GM12878 (cell line): ENCODE data around the gene IRF1. TPM values are rescaled to one million over a fixed set of nuclear protein-coding genes. Genes with fewer than 3 reads are reported as not detected.

ENCODE experiments used
- ATAC-seq: fragments of 200-7000 bp; cut with Tn5 transposase; 3 replicates; pipeline ENCODE4 v1.9.1; 2020; ENCODE audit warnings: mild to moderate bottlenecking, moderate library complexity
- BruUV-seq: library from RNA; stranded (reverse); fragments of 400-500 nt; replicated peaks from 2 replicates; lab custom pipeline; 2021; lab: Mats Ljungman, UMichigan
- CTCF ChIA-PET: fragments of 300-600 bp; sonication (Branson Sonifier 250); formaldehyde crosslinking; extraction: SDS; loops from one replicate; lab custom pipeline; 2021; ENCODE audit warnings: inconsistent platforms; lab: Yijun Ruan, JAX
- POLR2A ChIA-PET: fragments of 350-600 bp; formaldehyde crosslinking; extraction: SDS; loops from one replicate; lab custom pipeline; 2021; ENCODE audit warnings: inconsistent platforms; lab: Charles Lee
- RAD21 ChIA-PET: fragments of 300-600 bp; sonication (Branson Sonifier 250); formaldehyde crosslinking; loops from one replicate; lab custom pipeline; 2023; ENCODE audit warnings: antibody characterized with exemption; ENCODE audit not compliant: unreplicated experiment; lab: Charles Lee
- SMC1A ChIA-PET: fragments of 300-600 bp; sonication (Branson Sonifier 250); formaldehyde crosslinking; loops from one replicate; lab custom pipeline; 2023; ENCODE audit not compliant: unreplicated experiment, uncharacterized antibody; lab: Charles Lee
- DNase-seq: peaks from one replicate; pipeline ENCODE4 v3.0.0-alpha.2; 2011; ENCODE audit warnings: low read depth, low spot score
- FAIRE-seq: peaks from 3 replicates; lab custom pipeline; 2011; peaks lifted over from hg19 to GRCh38; lab: Jason Lieb, UNC
- H2AFZ ChIP-seq: 2 replicates; pipeline ENCODE4 v1.6.0; 2011; ENCODE audit warnings: low read depth, low read length, control low read depth; ENCODE audit not compliant: control insufficient read depth
- H3K27ac ChIP-seq: 2 replicates; pipeline ENCODE4 v1.5.1; 2011; ENCODE audit warnings: control low read depth; ENCODE audit not compliant: control insufficient read depth, insufficient read depth
- H3K27me3 ChIP-seq, 2 experiments: replicated peaks in 1 of 2; 2 replicates each; pipeline versions ENCODE4 v1.6.0 to v1.6.1; 2011; ENCODE audit warnings: low read length in 1 of 2; ENCODE audit not compliant: control insufficient read depth in 2 of 2, insufficient read depth in 2 of 2
- H3K36me3 ChIP-seq, 2 experiments: 2 replicates each; pipeline ENCODE4 v1.5.1; 2011; ENCODE audit warnings: low read length in 1 of 2; ENCODE audit not compliant: control insufficient read depth in 2 of 2, insufficient read depth in 2 of 2
- H3K4me1 ChIP-seq: 2 replicates; pipeline ENCODE4 v1.6.1; 2011; ENCODE audit warnings: mild to moderate bottlenecking, low read length, moderate library complexity, mixed read lengths; ENCODE audit not compliant: control insufficient read depth, insufficient read depth
- H3K4me2 ChIP-seq: 2 replicates; pipeline ENCODE4 v1.6.0; 2011; ENCODE audit warnings: control low read depth; ENCODE audit not compliant: control insufficient read depth, insufficient read depth
- H3K4me3 ChIP-seq: fragments of 200-600 bp; sonication (generic); 2 replicates; pipeline ENCODE4 v1.5.1; 2016
- H3K79me2 ChIP-seq: 2 replicates; pipeline ENCODE4 v1.6.0; 2011; ENCODE audit warnings: low read length; ENCODE audit not compliant: control insufficient read depth, insufficient read depth
- H3K9ac ChIP-seq: 2 replicates; pipeline ENCODE4 v1.8.0; 2011; ENCODE audit warnings: low read length, control low read depth, mixed read lengths; ENCODE audit not compliant: control insufficient read depth, insufficient read depth
- H3K9me3 ChIP-seq: replicated peaks from 3 replicates; pipeline ENCODE4 v1.5.1; 2011; ENCODE audit warnings: mild to moderate bottlenecking, low read length; ENCODE audit not compliant: control insufficient read depth, insufficient read depth
- H4K20me1 ChIP-seq: 2 replicates; pipeline ENCODE4 v1.6.0; 2011; ENCODE audit not compliant: control insufficient read depth, insufficient read depth
- CHD2 ChIP-seq: IDR thresholded peaks from 2 replicates; pipeline ENCODE4 v1.6.1; 2011; ENCODE audit warnings: low read depth, low read length, improper control_type of control experiment, borderline replicate concordance
- GABPA ChIP-seq: IDR thresholded peaks from 2 replicates; pipeline ENCODE4 v1.6.1; 2014; ENCODE audit warnings: antibody characterized with exemption, low read depth, mild to moderate bottlenecking, inconsistent platforms
- HDAC6 ChIP-seq: fragments of 200-600 bp; sonication (generic); IDR thresholded peaks from one replicate; pipeline ENCODE4 v1.8.0; 2017; ENCODE audit warnings: antibody characterized with exemption; ENCODE audit not compliant: unreplicated experiment
- NFYB ChIP-seq: IDR thresholded peaks from 2 replicates; pipeline ENCODE4 v1.6.1; 2011; ENCODE audit warnings: low read depth, mild to moderate bottlenecking, low read length, improper control_type of control experiment, moderate library complexity; ENCODE audit not compliant: insufficient read depth
- POU2F2 ChIP-seq: IDR thresholded peaks from 3 replicates; pipeline ENCODE4 v1.6.1; 2011; ENCODE audit warnings: low read depth, mild to moderate bottlenecking, low read length, borderline replicate concordance
- SRF ChIP-seq, 2 experiments: IDR thresholded peaks; 2 replicates each; pipeline ENCODE4 v1.6.1; 2011; ENCODE audit warnings: low read depth in 2 of 2, low read length in 2 of 2, mild to moderate bottlenecking in 1 of 2, moderate library complexity in 1 of 2
- WGBS: methylation state at CpG from one replicate; pipeline ENCODE4 v1.1.6; 2016; ENCODE audit warnings: low lambda C conversion rate; ENCODE audit not compliant: insufficient replicate concordance, insufficient coverage; ENCODE audit errors: missing lambda C conversion rate; 5-methylcytosine and 5-hydroxymethylcytosine counted together
- in situ Hi-C: fragments of 300-500 bp; cut with MboI; formaldehyde crosslinking; loops from 9 replicates; pipeline ENCODE4 v1.14.3; 2018; ENCODE audit warnings: mixed read lengths
- intact Hi-C: fragments of 100-400 bp; cut with micrococcal nuclease; formaldehyde crosslinking; loops from one replicate; pipeline ENCODE4 v1.14.2; 2022; ENCODE audit not compliant: unreplicated experiment
- polyA plus RNA-seq, 11 experiments: library from polyadenylated mRNA; depleted of rRNA in 4 of 11; unstranded in 6 of 11; stranded (reverse) in 5 of 11; fragments of >200 nt; fragmentation: Nextera tagmentation in 4 of 11; fragmentation: Illumina TruSeq in 1 of 11; extraction: Ambion mirVana in 4 of 11; extraction: Trizol in 1 of 11; gene quantifications; 1 replicate in 1 of 11; 2 replicates in 10 of 11; pipeline versions ENCODE4 v1.2.1 to v1.2.3, GENCODE V29; 2011 to 2016; ENCODE audit warnings: inconsistent platforms in 2 of 11, missing spikeins in 2 of 11, low read depth in 1 of 11
- total RNA-seq, 4 experiments: library from RNA; depleted of rRNA in 3 of 4; stranded (reverse); fragments of >200 nt in 3 of 4; fragmentation: Illumina TruSeq in 1 of 4; extraction: Trizol in 1 of 4; gene quantifications; 2 replicates each; pipeline versions ENCODE4 v1.2.1 to v1.2.3, GENCODE V29; 2013 to 2021

IRF1 gene
- total and polyA plus RNA-seq, 10 of the 15 experiments (the other 5 are each of a cell fraction or from before 2014, with no cell fraction given), result 6.9 to 68.0 (median 49.6) TPM

DNA sequence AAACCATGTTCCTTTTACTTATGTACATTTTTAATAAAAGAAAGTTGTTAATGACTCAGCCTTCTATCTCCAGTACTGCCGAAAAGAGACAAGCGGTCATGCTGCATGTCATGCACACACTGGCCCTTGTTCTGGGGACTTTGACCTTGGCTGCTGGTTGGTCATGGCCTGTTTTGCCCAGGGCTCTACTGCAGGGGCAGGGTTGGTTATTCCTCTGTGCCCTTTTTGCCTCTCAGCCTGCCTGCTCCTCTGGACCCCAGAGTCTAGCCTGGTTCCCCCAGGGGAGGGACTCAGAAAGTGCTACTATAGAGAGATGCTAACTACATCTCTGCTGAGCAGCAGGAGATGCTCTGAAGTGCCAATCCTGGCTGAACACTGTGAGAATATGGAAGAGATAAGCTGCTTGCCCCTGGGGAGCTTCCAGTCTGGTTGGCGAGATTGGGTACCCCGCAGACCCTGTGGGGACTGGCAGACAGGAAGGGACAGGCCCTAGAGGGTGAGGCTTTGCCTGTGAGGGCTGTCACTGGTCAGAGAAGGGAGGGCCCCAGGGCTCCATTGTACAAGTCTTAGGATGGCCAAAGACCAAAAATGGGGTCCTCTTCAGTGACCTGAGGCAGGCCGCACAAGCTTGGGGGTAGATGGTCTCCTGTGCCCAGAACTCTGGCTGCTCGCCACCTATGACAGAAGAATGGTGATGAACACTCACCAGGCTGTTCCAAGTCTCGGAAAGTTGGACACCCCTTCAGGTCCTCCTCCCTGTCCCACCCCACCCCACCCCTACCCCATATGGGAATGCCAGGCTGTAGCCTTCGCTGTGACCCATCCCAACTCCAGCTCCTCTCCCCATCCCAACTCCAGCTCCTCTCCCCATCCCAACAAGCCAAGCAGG lies 14.3 kb downstream of the IRF1 start:
- no peak for ATAC-seq
- H3K27ac ChIP-seq, result no peak overlapping the region
- H3K9ac ChIP-seq, result no peak overlapping the region
- SMC1A ChIA-PET, result interaction anchor here (1.0 to 15.9 kb wide), 5 partner anchors 11 to 56 kb away, joined by 3 to 300 read pairs (median 55); partner anchors contain the start of gene IRF1
- no peak for FAIRE-seq
- no peaks in the 10 kb centered on the region; the same call in 1 of the 2 replicates for H3K79me2 ChIP-seq
- in situ Hi-C loops (no loop called here), intact Hi-C loops (no loop called here)
- H4K20me1 ChIP-seq, result no peaks in the 10 kb centered on the region
- peaks cover 49% of the 10 kb centered on the region for H3K4me1 ChIP-seq
- no peaks in the 10 kb centered on the region for H3K9me3 ChIP-seq
- no TSS peak for BruUV-seq
- H2AFZ ChIP-seq, result no peak overlapping the region
- TF ChIP-seq GABPA (no peak), POU2F2 (peak; percentile 11; the same call in 1 of the 3 replicates), CHD2 (no peak), NFYB (no peak), HDAC6 (no peak), SRF (IDR thresholded peaks at IDR 0.05; ENCODE audit: low read depth in 2 of 2, low read length in 2 of 2) (no peak)
- 72% methylated on average over 8 of the region's 8 CpGs for WGBS
- CTCF ChIA-PET, result interaction anchor here (5.7 kb wide), 1 partner anchor 13 kb away, joined by 40 read pairs; the partner anchor contains the start of gene IRF1
- no peak for DNase-seq
- H3K4me2 ChIP-seq, result no peak overlapping the region
- RAD21 ChIA-PET, result interaction anchor here (1.7 to 27.2 kb wide), 2 partner anchors 14 to 49 kb away, joined by 6 to 453 read pairs; partner anchors contain the start of gene IRF1
- H3K4me3 ChIP-seq, result no peak overlapping the region
- no peaks in the 10 kb centered on the region for H3K27me3 ChIP-seq
- H3K36me3 ChIP-seq, result no peaks in the 10 kb centered on the region; a peak in 2 of 4 replicates
- POLR2A ChIA-PET, result interaction anchor here (0.7 to 16.7 kb wide), 3 partner anchors 11 to 61 kb away, joined by 3 to 178 read pairs (median 69); partner anchors contain the start of gene IRF1
